Stimulated activated CD4-positive, alpha-beta T cell treated with anti-CD3 and anti-CD28 coated beads, Interleukin-15, amount 100 ng/mL, for 48 hours (primary cell): ENCODE measurements around the gene MSI2.

Experiments
- DNase-seq, 2 donors: peaks; one replicate each; pipeline ENCODE4 v3.0.0-alpha.2; 2020; ENCODE audit warnings: low read depth in 2 of 2

The MSI2 gene

GRCh38 chr17:57714665-57715180 is 458.4 kb downstream of the MSI2 start:
- no peak for DNase-seq

DNA sequence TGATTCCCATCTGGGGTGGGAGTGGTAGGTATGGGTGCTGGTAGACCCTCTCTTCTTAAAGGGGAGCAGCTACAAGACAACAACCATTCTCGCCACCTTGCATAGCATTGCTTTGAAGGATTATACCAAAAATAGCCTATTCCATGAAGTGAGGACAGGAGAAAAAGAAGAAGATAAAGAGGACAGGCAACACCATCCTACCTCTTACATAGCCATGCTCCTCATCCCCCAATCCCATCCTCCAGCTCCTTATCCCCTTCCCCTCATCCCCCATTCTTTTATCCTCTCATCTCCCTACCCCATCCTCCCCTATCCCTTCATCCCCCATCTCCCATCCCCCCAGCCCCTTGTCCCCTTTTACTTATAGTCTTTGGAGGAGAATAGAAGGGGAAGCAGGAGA is 459.7 kb downstream of the MSI2 start:
- DNase-seq = no peak

- no peak for DNase-seq
Measured at GRCh38 chr17:57718878-57719277, 462.6 kb downstream of the MSI2 start.

GRCh38 chr17:57720386-57721035 is 464.2 kb downstream of the MSI2 start:
- no peak for DNase-seq

- DNase-seq = no peak
Measured at GRCh38 chr17:57721967-57722703, 465.8 kb downstream of the MSI2 start.

DNA sequence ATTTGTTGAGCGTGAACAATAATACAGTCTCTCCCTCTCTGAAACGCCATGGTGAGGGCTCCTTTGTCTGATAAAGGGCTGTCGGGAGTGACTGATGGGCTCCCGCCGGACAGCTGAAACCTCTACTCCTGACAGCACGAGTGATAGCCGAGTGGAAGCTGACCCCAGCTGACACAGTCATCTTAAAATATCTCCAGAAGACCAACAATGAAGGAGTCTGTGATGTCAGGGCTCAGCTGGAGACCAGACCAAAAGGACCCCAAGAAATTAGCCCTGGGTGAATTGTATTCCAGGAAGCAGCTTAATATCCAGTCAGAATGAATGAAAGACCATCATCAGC is 466.4 kb downstream of the MSI2 start:
- no peak for DNase-seq

DNA sequence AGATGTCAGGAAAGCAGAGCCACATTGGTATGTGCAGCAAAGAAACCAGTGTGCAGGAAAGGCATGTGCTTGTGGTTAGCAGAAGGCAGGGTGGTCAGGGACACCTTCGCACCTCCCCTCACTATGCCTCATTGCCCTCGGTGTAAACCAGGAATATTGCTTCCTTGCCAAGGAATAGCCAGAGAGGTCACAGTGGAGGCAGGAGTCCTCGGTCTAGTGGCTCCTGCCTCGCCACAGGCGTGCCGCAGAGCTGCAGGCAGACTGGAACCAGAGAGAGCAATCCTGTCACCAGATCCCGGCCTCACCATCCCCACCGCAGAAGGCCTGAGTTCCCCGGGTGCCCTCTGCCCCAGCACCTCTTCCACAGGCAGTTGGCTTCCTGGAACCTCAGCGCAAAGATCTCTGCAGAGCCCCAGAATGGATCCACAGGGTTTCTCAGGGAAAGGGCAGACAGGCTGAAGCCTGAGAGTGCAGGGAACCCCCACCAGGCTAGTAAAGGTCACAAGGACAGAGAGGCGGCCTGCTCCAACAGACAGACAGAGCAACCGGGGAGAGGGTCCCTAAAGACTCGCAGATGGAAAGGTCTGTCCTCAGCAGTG is 467.2 kb downstream of the MSI2 start:
- no peak for DNase-seq

DNA sequence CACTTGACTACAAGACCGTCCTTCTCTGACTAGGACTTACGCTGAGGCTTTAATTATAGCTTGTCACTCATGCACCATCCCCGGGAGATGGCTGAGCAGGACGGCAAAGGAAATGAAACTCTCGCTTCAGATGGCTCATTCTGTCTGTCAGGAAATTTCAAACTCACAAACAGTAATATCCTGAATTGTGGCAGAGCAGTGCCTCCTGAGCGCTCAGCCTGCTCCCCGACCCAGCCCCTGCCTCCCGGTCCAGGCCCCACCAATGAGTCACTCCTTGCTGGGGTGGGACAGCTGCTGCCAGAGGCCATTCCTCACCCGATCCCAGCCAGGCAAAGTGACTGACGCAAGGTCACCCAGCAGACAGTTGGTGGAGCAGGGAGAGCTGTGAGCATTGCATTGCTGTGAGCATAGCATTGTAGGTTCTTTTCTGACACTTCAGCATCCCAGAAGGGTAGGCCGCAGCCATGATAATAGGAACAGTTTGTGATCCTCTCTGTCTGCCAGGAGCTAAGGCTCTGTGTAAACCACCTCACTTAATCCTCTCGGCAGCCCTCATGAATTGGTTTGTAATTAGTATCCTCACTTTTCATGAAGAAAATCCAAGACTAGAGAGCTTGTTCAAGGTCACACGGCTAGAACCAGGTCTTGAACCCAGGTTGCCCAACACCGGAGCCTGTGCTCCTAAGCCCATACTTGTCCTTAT is 467.9 kb downstream of the MSI2 start:
- DNase-seq = no peak

DNA sequence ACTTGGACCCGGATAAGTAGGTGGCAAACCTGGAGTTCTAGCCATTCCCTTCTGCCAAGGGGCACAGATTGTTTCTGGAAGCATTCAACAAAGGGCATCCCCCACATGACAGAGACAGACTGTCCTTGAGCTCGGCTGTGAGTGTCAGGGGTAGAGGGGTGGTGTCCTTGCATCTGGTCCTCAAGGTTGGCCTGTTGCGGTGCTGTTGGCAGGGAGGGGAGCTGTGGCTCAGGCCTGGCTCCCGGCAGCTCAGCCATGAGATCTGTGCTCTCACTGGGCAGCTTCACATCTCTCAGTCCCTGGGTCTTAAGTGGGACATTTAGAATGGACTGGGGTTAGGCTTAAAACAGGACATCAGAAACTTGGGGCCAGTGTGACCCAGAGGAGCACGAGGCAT is 468.4 kb downstream of the MSI2 start:
- no peak for DNase-seq

DNA sequence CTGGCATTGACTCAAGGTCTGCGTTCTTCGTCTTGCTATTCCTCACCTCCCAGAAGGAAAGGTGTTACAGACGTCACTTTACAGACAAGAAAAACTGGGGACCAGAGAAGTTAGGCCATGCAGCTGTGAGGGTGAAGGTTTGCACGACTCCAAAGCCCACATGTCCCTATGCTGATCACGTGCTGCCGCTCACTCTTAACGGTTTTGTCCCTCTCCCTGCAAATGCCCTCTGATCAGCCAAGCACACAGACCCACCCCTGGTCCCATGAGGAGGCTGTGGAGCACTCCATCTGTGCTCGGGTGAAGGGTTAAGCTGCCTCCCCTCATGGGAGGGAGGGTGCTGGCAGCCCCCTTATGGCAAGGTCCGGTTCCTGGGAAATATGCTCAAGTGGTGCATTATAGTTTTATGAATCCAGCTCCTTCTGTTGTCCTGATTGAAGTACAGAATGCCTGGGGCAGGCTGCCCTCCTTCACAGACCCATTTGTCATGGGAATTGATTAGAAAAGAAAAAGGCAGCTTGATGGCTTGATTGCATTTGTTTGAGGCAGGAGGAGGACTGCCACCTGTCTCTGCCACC is 470.0 kb downstream of the MSI2 start:
- DNase-seq = no peak

DNA sequence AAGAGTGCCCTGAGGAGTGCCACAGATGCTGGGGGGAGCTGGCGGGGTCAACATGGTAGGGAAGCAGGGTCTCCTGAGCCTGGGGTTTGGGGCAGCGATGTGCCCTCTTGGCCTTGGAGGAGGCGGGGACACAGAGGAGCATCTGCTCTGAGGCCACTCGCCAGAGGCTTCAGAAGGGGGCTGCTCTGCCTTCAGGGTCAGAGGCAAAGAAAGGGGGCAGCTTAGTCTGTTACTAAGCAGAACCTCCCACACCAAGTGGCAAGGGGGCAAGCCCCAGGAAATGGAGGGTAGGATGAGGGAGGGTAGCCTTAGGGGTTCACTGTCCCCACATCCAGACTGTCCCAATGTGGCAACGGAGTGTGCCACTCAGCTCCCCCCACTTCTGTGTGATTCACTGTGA is 470.5 kb downstream of the MSI2 start:
- no peak for DNase-seq

GRCh38 chr17:57727630-57728175 is 471.4 kb downstream of the MSI2 start:
- DNase-seq = no peak

- no peak for DNase-seq
Measured at GRCh38 chr17:57730026-57730701, 473.8 kb downstream of the MSI2 start.

DNA sequence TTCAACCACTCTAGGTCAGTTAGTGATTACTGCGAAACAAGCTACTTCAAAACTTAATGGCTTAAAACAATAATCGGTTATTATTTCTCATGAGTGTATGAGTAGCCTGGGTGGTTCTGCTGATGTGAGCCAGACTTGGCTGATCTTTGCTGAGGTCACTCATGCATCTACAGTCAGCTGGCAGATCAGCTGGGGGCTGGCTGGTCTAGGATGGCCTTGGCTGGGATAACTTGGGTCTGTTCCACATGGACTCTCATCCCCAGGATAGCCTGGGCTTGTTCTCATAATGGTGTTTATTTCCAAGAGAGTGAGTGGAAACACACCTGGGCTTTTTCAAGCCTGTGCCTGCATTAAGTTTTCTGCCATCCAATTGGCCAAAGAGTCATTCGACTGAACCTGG is 475.7 kb downstream of the MSI2 start:
- DNase-seq = no peak

- no peak for DNase-seq
Measured at GRCh38 chr17:57733085-57733484, 476.8 kb downstream of the MSI2 start.
